NCI-H187 treated with DMSO at 0.1 percent for 48 hours (cell line): ENCODE data around the gene NT5C3A.
A peak's percentile ranks its signal among the peaks of the same experiment; 100 is the strongest.

Experiments used
- DNase-seq: peaks from one replicate; lab custom pipeline; 2025; lab: John Stamatoyannopoulos, UW

NT5C3A gene

DNA sequence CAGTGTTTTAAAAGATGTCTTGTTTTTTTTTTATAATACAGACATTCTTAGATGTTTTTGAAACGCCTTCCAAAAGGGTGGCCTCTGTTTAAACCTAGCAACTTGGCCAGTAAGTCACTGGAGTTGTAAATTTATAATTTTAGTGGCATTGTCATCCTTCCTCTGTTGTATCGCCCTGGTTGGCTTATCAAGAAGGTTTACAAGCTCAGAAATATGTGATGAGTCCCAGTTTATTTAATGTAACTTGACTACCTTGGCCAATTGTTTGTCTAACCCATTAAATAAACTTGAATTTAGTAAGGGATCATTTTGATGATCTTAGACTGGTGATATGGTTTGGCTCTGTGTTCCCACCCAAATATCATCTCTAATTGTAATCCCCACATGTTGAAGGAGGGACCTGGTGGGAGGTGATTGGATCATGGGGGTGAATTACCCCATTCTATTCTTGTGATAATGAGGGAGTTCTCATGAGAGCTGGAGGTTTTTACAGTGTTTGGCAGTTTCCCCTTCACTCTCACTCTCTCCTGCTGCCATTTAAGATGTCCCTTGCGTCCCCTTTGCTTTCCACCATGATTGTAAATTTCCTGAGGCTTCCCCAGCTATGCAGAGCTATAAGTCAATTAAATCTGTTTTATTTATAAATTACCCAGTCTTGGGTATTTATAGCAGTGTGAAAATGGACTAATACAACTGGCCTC, 13.4 kb upstream of the NT5C3A start:
- no peak for DNase-seq

DNA sequence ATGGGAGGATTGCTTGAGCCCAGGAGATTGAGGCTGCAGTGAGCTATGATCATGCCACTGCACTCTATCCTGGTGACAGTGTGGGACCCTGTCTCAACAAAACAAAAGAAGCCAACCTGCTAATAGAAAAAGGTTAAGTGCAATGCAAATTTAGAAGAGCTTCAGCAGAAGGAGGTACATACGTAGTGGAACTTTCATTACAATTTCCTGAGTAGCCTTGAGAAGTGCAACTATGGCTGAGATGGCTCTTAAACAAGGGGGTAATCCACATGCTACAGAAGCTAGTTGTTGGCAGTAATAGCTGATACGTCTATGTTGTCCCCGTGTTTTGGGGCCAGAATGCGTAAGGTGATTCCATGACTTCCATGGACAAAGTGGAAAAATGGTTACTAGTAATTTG, 10.7 kb upstream of the NT5C3A start:
- DNase-seq = no peak

DNA sequence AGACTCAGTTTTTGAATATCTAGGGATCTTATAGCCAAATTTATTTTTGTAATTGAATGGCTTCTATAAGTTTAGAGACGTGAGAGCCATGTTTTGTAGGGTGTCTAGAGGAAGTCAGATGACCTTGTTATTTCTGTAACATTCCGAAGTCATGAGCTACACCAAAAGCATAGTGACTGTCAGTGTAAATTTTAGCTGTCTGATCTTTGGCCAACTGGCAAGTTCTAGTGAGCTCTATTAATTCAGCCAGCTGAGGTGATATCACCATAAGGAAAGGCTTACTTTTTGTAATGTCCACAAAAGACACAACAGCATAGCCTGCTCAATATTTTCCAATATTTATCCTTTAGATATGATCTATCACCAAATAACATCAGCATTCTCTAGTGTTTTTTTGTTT, 9.9 kb upstream of the NT5C3A start:
- no peak for DNase-seq

DNA sequence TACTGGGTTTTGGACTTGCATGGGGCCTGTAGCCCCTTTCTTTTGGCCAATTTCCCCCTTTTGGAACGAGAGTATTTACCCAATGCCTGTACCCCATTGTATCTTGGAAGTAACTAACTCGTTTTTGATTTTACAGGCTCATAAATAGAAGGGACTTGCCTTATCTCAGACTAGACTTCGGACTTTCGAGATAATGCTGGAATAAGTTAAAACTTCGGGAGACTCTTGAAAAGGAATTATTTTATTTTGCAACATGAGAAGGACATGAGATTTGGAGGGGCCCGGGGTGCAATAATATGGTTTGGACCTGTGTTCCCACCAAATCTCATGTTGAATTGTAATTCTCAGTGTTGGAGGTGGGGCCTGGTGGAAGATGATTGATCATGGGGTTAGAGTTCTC, 8.3 kb upstream of the NT5C3A start:
- DNase-seq = no peak

DNA sequence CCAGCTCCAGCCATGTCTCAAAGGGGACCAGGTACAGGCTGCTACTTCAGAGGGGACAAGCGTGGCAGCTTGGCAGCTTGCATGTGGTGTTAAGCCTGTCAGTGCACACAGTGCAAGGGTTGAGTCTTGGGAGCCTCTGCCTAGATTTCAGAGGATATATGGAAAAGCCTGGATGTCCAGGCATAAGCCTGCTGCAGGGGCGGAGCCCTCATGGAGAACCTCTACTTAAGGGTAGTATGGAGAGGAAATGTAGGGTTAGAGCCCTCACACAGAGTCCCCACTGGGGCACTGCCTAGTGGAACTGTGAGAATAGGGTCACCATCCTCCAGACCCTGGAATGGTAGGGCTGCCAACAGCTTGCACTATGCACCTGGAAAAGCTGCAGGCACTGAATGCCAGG, 7.7 kb upstream of the NT5C3A start:
- DNase-seq = no peak

DNA sequence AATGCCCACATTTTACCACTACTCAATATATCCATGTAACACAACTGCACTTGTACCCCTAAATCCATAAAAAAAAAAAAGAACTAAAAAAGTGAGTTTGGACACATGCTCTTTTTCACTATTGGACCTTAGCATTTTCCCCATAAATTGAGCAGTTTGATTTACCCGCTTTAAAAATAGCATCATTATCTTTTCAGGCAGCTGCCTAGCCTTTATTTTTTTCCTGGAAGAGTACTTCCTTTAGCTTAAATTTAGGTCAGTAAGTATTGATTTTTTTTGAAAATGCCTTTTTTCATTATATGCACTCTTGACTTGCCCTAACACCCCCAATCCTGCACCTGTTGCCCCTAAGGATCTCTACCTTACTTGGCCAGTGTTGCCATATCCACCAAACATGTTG, 5.3 kb upstream of the NT5C3A start:
- no peak for DNase-seq

DNA sequence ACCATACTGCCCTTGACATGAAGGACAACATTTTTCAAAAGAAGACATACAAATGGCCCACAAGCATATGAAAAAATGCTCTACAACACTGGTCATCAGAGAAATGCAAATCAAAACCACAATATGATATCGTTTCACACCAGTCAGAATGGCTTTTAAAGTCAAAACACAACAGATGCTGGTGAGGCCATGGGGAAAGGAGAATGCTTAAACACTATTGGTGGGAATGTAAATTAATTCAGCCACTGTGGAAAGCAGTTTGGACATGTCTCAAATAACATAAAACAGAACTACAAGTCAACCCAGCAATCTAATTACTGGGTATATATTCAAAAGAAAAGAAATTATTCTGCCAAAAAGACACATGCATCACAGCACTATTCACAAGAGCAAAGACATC, 4.2 kb upstream of the NT5C3A start:
- no peak for DNase-seq

DNA sequence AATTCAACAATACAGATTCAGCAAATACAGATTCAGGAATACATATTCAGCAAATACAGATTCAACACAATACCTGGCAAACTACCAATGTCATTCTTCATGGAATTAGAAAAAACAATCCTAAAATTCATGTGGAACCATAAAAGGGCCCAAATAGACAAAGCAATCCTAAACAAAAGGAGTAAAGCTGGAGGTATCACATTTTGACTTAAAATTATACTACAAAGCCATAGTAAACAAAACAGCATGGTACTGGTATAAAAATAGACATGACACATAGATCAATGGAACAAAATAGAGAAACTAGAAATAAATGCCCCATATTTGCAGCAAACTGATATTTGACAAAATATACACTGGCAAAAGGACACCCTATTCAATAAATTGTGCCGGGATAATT, 3.4 kb upstream of the NT5C3A start:
- no peak for DNase-seq

DNA sequence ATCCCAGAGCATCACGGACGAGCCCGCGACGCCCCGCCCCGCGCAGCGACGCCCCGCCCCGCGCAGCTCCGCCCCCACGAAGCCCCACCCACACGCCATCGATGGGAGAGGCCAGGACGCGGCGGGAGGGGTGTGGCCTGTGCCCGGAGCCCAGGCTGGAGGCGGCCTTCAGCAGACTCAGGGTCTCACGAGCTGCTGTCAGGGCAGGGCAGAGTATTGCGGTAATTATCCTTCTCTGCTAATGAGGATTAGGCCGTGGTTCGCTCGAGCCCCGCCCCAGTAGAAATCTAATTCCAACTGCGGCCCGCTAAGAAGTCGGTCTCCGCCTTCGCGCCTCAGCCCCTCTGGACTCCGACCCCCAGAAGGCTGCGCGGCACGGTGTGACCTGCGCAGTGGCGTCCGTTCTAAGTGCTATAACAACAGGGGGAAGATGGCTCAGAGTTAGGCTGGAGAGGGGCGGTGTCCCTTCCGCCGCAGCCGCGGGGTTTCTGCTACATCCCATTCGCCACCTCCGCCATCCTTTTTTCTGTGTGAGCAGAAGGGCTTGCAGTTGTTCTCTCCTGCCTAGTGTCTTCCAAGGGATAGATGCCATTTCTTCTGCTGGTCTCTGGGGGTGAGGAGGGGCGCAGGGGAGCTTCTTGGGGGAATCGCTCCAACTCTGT, 337 bp upstream of the NT5C3A start:
- DNase-seq = peak; percentile 81

DNA sequence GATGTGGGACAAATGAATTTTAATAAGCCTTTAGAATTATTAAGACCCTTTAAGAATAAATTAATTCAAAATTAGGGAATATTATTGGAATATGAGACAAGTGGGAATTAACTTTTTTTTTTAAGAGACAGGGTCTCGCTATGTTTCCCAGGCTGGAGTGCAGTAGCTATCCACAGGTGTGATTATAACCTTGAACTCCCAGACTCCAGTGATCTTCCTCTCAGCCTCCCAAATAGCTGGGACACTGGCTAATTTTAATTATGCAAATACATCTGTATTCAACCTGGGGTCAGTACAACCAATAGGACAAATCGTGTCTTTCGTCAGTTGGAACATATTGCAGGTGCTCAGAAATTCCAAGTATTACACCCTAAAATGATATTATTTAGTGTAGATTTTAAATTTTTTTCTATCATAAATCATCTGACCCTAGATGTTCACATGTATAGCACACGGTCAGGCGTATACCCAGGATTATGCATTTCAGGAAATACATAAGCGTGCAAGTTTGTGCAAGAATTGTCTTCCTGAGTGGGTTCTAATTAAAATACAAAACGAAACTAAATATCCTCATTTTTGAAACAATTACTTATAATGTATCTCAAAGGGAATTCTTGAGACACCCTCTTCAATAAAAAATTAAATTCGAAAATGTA, 1.2 kb downstream of the NT5C3A start:
- DNase-seq = no peak

DNA sequence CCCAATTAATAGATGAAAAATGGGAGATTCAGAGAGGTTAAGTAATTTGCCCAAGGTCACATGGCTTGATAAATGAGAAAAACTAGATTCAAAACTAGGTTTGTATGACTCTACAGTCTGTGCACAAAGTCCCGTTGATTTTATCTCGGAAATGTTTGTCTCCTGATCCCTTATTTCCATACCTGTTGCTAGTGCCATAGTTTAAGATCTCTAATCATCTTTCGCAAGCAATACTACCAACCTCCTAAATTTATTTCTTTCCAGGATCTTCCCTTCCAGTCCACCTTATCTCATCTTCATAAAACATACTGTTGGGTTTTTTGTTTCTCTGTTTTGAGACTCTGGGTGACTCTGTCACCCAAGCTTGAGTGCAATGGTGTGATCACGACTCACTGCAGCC, 2.9 kb downstream of the NT5C3A start:
- DNase-seq = no peak

DNA sequence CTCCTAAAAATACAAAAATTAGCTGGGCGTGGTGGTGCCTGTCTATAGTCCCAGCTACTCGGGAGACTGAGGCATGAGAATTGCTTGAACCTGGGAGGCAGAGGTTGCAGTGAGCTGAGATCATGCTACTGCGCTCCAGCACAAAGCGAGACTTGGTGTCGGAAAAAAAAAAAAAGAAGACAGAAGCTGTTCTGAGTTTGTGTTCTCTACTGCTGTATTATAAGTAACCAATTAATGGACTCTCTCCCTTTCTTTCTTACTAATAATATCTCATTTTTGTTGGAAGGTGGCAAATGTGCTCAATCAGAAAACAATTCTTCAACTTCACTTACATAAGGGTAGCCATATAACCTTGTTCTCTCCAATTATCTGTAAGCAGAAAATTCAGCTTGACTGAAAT, 7.4 kb downstream of the NT5C3A start:
- no peak for DNase-seq

DNA sequence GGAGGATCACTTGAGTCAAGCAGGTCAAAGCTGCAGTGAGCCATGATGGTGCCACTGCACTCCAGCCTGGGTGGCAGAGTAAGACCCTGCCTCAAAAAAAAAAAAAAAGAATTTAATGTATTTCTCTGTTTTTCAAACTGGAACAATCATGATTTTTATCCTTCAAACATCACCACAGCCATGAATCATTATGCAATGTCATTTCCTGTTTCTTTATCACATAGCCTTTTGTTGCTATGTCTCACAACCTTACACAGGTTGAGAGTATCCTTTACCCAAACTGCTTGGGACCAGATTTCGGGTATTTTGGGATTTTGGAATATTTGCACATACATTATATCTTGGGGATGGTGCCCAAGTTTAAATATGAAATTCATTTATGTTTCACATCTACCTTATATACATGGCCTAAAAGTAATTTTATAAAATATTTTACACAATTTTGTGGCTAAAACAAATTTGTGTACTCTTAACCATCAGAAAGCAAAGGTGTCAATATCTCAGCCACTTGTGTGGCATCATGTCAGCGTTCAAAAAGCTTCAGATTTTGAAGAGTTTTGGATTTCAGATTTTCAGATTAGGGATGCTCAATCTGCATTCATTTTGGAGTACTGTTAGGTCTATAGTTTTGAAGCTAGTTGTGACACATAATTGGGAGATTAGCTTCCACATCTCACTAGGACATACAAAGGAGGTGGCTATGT, 8.2 kb downstream of the NT5C3A start:
- no peak for DNase-seq

DNA sequence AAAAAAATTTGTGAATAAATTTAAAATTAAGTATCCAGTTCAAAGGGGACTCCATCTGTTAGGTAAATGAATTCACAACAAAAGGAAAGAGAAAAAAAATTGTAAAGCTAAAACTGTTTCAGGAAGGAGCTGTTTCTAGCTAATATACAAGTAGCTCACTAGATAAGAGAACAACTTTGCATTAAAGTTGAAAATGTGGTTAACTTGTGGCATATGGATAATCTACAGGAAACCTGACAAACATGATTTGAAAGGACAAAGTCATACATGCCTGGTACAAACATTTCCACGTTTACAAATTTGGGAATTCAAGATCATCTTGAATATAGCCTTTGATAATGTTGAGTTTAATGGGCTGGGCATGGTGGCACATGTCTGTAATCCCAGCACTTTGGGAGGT, 8.9 kb downstream of the NT5C3A start:
- no peak for DNase-seq

DNA sequence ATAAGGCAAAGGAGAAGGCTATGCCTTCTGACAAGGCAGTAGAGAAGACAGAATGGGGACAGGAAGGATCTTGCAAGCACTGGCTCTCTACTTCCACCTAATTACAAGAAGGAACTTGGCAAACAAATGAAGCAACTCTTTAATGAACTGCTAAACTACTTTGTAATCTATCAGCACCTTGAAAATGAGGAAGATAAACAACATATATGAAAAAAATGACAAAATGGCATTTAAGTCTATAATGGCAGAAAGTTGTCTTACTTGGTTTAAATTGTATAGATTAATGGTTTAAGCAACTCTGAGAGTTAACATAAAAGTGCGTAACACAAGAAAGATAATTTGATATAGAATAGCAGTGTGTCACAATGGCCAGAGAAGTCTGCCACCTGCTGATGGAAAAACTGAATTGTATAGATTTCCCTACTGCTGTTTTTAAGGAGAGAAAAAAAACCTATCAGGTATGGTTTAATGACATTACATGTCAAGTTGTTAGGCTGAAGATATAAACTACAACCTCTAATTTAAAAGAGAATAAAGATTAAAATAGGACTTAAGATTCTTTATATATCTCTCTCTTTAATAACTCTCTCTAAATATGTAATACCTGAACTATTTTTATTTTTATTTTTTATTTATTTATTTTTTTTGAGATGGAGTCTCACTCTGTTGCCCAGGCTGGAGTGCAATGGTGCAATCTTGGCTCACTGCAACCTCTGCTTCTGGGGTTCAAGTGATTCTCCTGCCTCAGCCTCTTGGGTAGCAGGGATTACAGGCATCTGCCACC, 11.8 kb downstream of the NT5C3A start:
- no peak for DNase-seq

DNA sequence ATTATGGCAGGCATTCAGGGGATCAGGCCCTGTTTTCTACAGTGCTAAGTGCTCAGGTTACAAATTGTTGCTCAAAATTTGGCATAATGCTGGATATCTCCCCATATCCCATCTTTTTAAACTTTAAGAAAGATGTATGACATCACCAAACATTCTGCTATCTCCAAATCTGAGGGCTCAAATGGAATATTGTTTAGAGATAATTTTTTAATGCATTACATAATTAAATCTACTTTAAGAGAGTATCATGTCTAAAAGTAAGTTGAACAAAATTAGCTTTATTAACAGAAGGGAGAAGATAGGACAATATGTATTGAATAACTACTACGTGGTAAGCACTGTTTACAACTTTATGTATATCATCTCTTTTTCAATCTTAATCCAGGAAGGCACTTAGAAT, 13.9 kb downstream of the NT5C3A start:
- no peak for DNase-seq

DNA sequence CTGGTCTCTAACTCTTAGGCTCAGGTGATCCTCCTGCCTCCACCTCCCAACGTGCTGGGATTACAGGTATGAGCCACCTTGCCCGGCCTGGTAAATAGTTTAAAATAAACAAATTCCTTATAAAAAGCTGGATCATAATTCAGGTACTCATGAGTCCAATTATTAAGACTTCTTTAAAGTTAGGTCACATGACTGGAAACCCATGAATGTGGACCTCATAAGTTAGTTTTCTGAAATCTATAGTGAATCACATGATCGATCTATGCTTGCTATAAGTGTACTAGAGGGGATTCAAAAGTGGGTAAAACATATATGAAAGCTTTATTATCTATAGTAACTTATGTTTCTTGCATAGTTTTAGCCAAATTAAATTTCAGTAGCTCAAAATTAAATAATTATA, 14.3 kb downstream of the NT5C3A start:
- no peak for DNase-seq

DNA sequence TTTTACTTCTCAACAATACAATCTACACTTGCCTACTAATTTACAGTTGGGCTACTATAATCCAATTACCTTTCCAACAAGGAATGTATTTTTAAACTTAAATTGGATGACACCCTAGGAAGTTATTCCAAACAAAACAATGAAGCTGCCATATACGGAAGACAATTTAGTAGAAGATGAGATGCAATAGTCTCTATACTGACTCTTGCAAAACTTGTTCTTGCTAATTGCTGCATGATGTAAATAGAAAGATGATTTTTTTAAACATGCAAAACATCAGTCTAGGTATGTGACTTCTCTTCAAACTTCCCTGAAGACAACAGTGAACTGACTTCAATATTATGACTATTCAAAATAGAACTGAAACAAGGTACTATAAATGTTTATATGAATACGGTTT, 17.6 kb downstream of the NT5C3A start:
- DNase-seq = no peak

DNA sequence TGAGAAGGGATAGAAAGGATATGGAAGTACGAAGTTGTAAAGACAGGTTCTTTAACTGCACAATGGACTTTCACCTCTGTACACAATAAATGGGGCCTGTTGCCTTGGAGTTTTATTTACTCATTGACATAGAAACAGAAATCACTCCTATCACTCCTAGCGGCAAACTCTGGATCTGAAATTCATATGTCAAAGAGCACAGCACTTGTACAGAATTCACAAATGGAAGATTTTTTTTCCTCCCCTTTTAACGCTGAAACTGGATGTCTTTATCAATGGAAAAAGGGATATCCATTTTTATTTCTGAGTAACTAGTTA, 18.2 kb downstream of the NT5C3A start:
- DNase-seq = no peak

DNA sequence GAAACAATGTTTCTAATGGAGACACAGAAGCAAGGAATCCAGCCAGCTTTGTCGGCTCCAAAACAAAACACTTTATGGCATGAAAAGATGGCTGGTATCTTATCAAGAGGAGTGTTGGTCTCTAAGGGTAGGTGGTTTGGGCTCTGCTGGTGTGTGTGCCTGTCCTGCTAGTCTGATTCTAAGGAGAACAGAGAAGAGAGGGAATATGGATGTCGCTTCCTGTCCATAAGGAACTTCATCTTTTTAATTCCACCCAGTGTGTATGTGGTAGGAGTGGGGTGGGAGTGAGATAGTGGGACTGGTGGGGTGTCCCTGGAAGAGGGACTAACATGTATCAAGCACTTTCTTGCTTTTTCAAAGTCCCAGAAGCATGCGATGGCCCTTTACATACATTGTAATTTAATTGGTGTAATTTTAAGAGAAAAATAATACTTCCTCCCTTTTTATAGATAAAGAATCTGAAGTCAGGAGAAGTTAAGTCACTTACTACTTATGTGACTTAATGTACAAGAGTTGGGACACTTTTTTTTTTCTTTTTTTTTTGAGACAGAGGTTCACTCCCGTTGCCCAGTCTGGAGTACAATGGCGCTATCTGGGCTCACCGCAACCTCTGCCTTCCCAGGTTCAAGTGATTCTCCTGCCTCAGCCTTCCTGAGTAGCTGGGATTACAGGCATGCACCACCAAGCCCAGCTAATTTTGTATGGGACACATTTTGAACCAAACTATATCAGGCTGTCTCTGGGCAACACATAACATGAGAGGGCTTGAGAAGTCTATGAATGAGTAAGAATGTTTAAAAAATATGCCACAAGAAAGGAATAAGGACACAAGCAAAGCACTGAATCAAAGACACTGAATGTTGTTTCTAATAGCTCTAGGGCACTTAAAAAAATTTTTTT, 18.8 kb downstream of the NT5C3A start:
- DNase-seq = no peak
